GM21786 (cell line): ENCODE measurements around the gene FN1.
"Not testable (repeated sequence)": the region's sequence is repeated elsewhere in the genome, so short reads cannot be mapped to it uniquely, and the experiment has no call there.

Experiments
- ATAC-seq: cut with Tn5 transposase; IDR thresholded peaks from one replicate; pipeline ENCODE4 v1.9.1; 2021; ENCODE audit not compliant: unreplicated experiment

Gene FN1

GRCh38 chr2:215369181-215369760, 66.6 kb downstream of the FN1 start:
- ATAC-seq, result no peak

GRCh38 chr2:215368493-215368809, 67.4 kb downstream of the FN1 start:
- no peak for ATAC-seq

- no peak for ATAC-seq
These were observed 68.0 kb downstream of the FN1 start for GRCh38 chr2:215367662-215368492.

- no peak for ATAC-seq
These were observed 69.3 kb downstream of the FN1 start for GRCh38 chr2:215366440-215367032.

GRCh38 chr2:215365184-215365658, 70.6 kb downstream of the FN1 start:
- ATAC-seq, result peak; percentile 60

GRCh38 chr2:215364157-215365155, 71.4 kb downstream of the FN1 start:
- no peak for ATAC-seq

GRCh38 chr2:215363461-215364156, 72.3 kb downstream of the FN1 start:
- no peak for ATAC-seq

GRCh38 chr2:215363039-215363438, 72.8 kb downstream of the FN1 start:
- ATAC-seq, result no peak

- ATAC-seq, result no peak
These were observed 73.3 kb downstream of the FN1 start for GRCh38 chr2:215362562-215362904.

- no peak for ATAC-seq
These were observed 73.8 kb downstream of the FN1 start for GRCh38 chr2:215361876-215362561.

GRCh38 chr2:215361211-215361875, 74.5 kb downstream of the FN1 start:
- no peak for ATAC-seq

- no peak for ATAC-seq
These were observed 75.3 kb downstream of the FN1 start for GRCh38 chr2:215360596-215360995.

- not testable (repeated sequence) for ATAC-seq
These were observed 75.8 kb downstream of the FN1 start for GRCh38 chr2:215360059-215360458.

- no peak for ATAC-seq
These were observed 76.3 kb downstream of the FN1 start for GRCh38 chr2:215359576-215359922.

- ATAC-seq, result no peak
These were observed 76.8 kb downstream of the FN1 start for GRCh38 chr2:215358891-215359575.

GRCh38 chr2:215358312-215358845, 77.5 kb downstream of the FN1 start:
- ATAC-seq, result no peak

- no peak for ATAC-seq
These were observed 78.2 kb downstream of the FN1 start for GRCh38 chr2:215357660-215358059.

GRCh38 chr2:215356948-215357461, 78.9 kb downstream of the FN1 start:
- no peak for ATAC-seq
